SK-N-SH treated with all-trans-retinoic acid at 6 μM for 48 hours (cell line): ENCODE measurements around the gene PLXNA4.

Source experiments
- ARNTL ChIP-seq: fragments of 450-650 bp; formaldehyde crosslinking; IDR thresholded peaks from 2 replicates; pipeline ENCODE4 v1.5.0; 2020; ENCODE audit warnings: low read depth, mild to moderate bottlenecking, moderate library complexity, borderline replicate concordance
- BACH2 ChIP-seq: fragments of 250-450 bp; sonication (Bioruptor Pico); IDR thresholded peaks from 2 replicates; pipeline ENCODE4 v1.9.0; 2021; ENCODE audit warnings: mild to moderate bottlenecking, borderline replicate concordance
- CSDC2 ChIP-seq: fragments of 250-450 bp; sonication (Bioruptor Pico); IDR thresholded peaks from 2 replicates; pipeline ENCODE4 v1.5.0; 2020; ENCODE audit warnings: mild to moderate bottlenecking, moderate library complexity
- GLIS3 ChIP-seq: fragments of 250-450 bp; sonication (Bioruptor Pico); IDR thresholded peaks from 2 replicates; pipeline ENCODE4 v1.5.0; 2020; ENCODE audit warnings: mild to moderate bottlenecking, moderate library complexity
- PATZ1 ChIP-seq: fragments of 250-450 bp; sonication (Bioruptor Pico); IDR thresholded peaks from 2 replicates; pipeline ENCODE4 v1.8.0; 2020; ENCODE audit warnings: mild to moderate bottlenecking, moderate library complexity, borderline replicate concordance
- PPARA ChIP-seq: fragments of 250-450 bp; sonication (Bioruptor Pico); IDR thresholded peaks from 2 replicates; pipeline ENCODE4 v1.5.0; 2020; ENCODE audit warnings: mild to moderate bottlenecking, borderline replicate concordance
- ZC3H10 ChIP-seq: fragments of 250-450 bp; sonication (Bioruptor Pico); IDR thresholded peaks from 2 replicates; pipeline ENCODE4 v1.5.1; 2021; ENCODE audit warnings: mild to moderate bottlenecking, moderate library complexity
- ZFP3 ChIP-seq: fragments of 250-450 bp; sonication (Bioruptor Pico); IDR thresholded peaks from 2 replicates; pipeline ENCODE4 v1.5.0; 2020; ENCODE audit warnings: mild to moderate bottlenecking, moderate library complexity
- ZFP30 ChIP-seq: fragments of 450-650 bp; formaldehyde crosslinking; IDR thresholded peaks from 2 replicates; pipeline ENCODE4 v1.5.0; 2022; ENCODE audit warnings: mild to moderate bottlenecking, moderate library complexity
- TF ChIP-seq, protein P1 (sequence below): fragments of 250-450 bp; sonication (Bioruptor Pico); IDR thresholded peaks from 2 replicates; pipeline ENCODE4 v1.8.0; 2021; ENCODE audit warnings: low read depth, mild to moderate bottlenecking, moderate library complexity, borderline replicate concordance
- TF ChIP-seq, protein P2 (sequence below): fragments of 250-450 bp; sonication (Bioruptor Pico); IDR thresholded peaks from 2 replicates; pipeline ENCODE4 v1.5.1; 2021; ENCODE audit warnings: mild to moderate bottlenecking, moderate library complexity

DNA sequence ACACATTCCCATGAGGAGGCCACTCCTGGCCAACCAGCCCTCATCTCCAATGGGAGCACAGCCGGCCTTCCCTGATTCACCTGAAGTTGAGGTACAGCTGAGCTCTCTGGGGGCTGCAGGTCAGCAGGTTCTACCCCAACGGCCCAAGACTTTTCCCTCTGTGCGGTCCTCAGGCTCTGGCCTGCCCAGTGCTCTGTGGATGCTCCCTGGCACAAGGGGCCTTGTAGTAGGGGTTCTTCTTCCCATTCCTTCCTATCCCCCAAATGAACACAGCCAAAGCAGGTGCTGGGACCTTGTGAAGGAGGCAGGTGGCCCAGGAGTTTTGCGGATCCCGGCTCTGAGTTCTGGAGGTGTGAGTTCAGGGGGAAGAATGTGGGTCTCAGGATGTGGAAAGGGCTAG is 72.2 kb downstream of the PLXNA4 start:
- TF ChIP-seq CSDC2 (no peak), PPARA (CRISPR knock-in tag) (no peak), PATZ1 (CRISPR knock-in tag) (no peak), ZFP30 (CRISPR knock-in tag) (no peak), ARNTL (no peak), GLIS3 (CRISPR knock-in tag) (no peak), ZC3H10 (CRISPR knock-in tag) (no peak), BACH2 (no peak), ZFP3 (CRISPR knock-in tag) (no peak)
- TF ChIP-seq, protein P1, sequence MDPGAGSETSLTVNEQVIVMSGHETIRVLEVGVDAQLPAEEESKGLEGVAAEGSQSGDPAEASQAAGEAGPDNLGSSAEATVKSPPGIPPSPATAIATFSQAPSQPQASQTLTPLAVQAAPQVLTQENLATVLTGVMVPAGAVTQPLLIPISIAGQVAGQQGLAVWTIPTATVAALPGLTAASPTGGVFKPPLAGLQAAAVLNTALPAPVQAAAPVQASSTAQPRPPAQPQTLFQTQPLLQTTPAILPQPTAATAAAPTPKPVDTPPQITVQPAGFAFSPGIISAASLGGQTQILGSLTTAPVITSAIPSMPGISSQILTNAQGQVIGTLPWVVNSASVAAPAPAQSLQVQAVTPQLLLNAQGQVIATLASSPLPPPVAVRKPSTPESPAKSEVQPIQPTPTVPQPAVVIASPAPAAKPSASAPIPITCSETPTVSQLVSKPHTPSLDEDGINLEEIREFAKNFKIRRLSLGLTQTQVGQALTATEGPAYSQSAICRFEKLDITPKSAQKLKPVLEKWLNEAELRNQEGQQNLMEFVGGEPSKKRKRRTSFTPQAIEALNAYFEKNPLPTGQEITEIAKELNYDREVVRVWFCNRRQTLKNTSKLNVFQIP (CRISPR knock-in tag), result no peak
- TF ChIP-seq, protein P2, sequence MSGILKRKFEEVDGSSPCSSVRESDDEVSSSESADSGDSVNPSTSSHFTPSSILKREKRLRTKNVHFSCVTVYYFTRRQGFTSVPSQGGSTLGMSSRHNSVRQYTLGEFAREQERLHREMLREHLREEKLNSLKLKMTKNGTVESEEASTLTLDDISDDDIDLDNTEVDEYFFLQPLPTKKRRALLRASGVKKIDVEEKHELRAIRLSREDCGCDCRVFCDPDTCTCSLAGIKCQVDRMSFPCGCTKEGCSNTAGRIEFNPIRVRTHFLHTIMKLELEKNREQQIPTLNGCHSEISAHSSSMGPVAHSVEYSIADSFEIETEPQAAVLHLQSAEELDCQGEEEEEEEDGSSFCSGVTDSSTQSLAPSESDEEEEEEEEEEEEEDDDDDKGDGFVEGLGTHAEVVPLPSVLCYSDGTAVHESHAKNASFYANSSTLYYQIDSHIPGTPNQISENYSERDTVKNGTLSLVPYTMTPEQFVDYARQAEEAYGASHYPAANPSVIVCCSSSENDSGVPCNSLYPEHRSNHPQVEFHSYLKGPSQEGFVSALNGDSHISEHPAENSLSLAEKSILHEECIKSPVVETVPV (CRISPR knock-in tag), result no peak
